Tracheal epithelial cell (primary cell): ENCODE measurements around the gene REXO2. TPM values are rescaled to one million over a fixed set of nuclear protein-coding genes. Genes with fewer than 3 reads are reported as not detected.

Experiments used
- total RNA-seq: library from RNA; depleted of rRNA; stranded (reverse); fragments of >200 nt; gene quantifications from 2 replicates; pipeline ENCODE4 v1.2.1, GENCODE V29; 2014

REXO2 gene
- total RNA-seq, result 73.5 and 162 TPM in 2 replicates

GRCh38 chr11:114439229-114440120, at the start of gene REXO2:
TSS of gene REXO2 (plus strand) at chr11:114439467. CDS start at chr11:114439529, 62 bp downstream.

GRCh38 chr11:114400216-114400914, 38.9 kb upstream of the REXO2 start, which contains the start of the genes C11orf71 and RBM7:
TSS of gene C11orf71 (minus strand) at chr11:114400511. CDS start at chr11:114400331, 180 bp downstream.
TSS of gene RBM7 (plus strand) at chr11:114400666. CDS start at chr11:114400672, 6 bp downstream.

Other genes starting within 250 kb of the REXO2 start
- 2.1 and 356 TPM in 2 replicates for gene NNMT, start 143.1 kb upstream of the REXO2 start, total RNA-seq
- gene C11orf71, start 39.0 kb upstream of the REXO2 start, total RNA-seq, result 0.96 and 1.1 TPM in 2 replicates
- gene RBM7, start 38.8 kb upstream of the REXO2 start, total RNA-seq, result 11.1 and 31.1 TPM in 2 replicates
- gene NXPE1, start 120.4 kb downstream of the REXO2 start, total RNA-seq, result not detected in 2 replicates
- gene NXPE4, start 156.3 kb downstream of the REXO2 start, total RNA-seq, result not detected in 2 replicates
- gene NXPE2, start 239.1 kb downstream of the REXO2 start, total RNA-seq, result not detected in 2 replicates